Stomach (tissue), 9 donors: ENCODE data around the gene PSEN1. TPM values are rescaled to one million over a fixed set of nuclear protein-coding genes. Genes with fewer than 3 reads are reported as not detected.

ENCODE experiments used
- DNase-seq, 2 donors: peaks; one replicate each; pipeline versions ENCODE4 v3.0.0 to v3.0.0-alpha.2; 2013 to 2019
- H3K27ac ChIP-seq, 5 donors: fragments of 200-600 bp in 4 of 5; sonication (generic) in 4 of 5; one replicate each; pipeline ENCODE4 v1.5.1; 2013 to 2019; ENCODE audit warnings: mild to moderate bottlenecking in 1 of 5, moderate library complexity in 1 of 5
- H3K27me3 ChIP-seq, 3 donors: fragments of 200-600 bp; sonication (generic); one replicate each; pipeline ENCODE4 v1.5.1; 2017 to 2019; ENCODE audit warnings: mixed run types in 1 of 3
- H3K36me3 ChIP-seq, 4 donors: fragments of 200-600 bp; sonication (generic); 1 replicate in 3 of 4; 2 replicates in 1 of 4; pipeline ENCODE4 v1.5.1; 2016 to 2019
- H3K4me1 ChIP-seq, 4 donors: fragments of 200-600 bp; sonication (generic); one replicate each; pipeline ENCODE4 v1.5.1; 2016 to 2019
- H3K4me3 ChIP-seq, 4 donors: fragments of 200-600 bp; sonication (generic) in 3 of 4; one replicate each; pipeline ENCODE4 v1.5.1; 2016 to 2019; ENCODE audit warnings: mild to moderate bottlenecking in 1 of 4
- H3K9me3 ChIP-seq, 4 donors: fragments of 200-600 bp; sonication (generic); one replicate each; pipeline ENCODE4 v1.5.1; 2016 to 2019
- EP300 ChIP-seq: sonication (generic); formaldehyde crosslinking; IDR thresholded peaks from one replicate; pipeline ENCODE4 v1.6.1; 2017; ENCODE audit warnings: antibody characterized with exemption
- POLR2A ChIP-seq, 4 donors: fragments of 450-650 bp; IDR thresholded peaks; one replicate each; pipeline ENCODE4 v1.6.1; 2016; ENCODE audit warnings: antibody characterized with exemption in 4 of 4, control low read depth in 2 of 4, mild to moderate bottlenecking in 1 of 4, moderate library complexity in 1 of 4
- POLR2AphosphoS5 ChIP-seq, 3 donors: sonication (generic); formaldehyde crosslinking; IDR thresholded peaks; one replicate each; pipeline ENCODE4 v1.6.1; 2016; ENCODE audit warnings: antibody characterized with exemption in 3 of 3
- WGBS, 5 donors: extraction: QIAGEN DNeasy Blood & Tissue Kit in 3 of 5; methylation state at CpG; one replicate each; pipeline versions ENCODE4 v1.1.5 to v1.1.7; 2013 to 2018; 5-methylcytosine and 5-hydroxymethylcytosine counted together
- intact Hi-C: fragments of 100-400 bp; cut with DNase I; formaldehyde crosslinking; loops from one replicate; pipeline ENCODE4 v1.15.1; 2023; ENCODE audit warnings: low total_unique reads
- polyA plus RNA-seq, 3 donors: library from polyadenylated mRNA; stranded (reverse); fragments of 200-250 nt; gene quantifications; one replicate each; pipeline ENCODE4 v1.2.3, GENCODE V29; 2013
- total RNA-seq, 5 donors: library from RNA; depleted of rRNA; stranded (reverse); fragments of >200 nt; gene quantifications; one replicate each; pipeline versions ENCODE4 v1.1.0 to v1.2.3, GENCODE V29; 2014 to 2016
- TF ChIP-seq, protein P1 (sequence below), 7 experiments: fragments of 450-650 bp in 4 of 7; fragments of 200-600 bp in 3 of 7; sonication (generic) in 3 of 7; IDR thresholded peaks; one replicate each; pipeline ENCODE4 v1.5.1; 2016 to 2019; ENCODE audit warnings: antibody characterized with exemption in 7 of 7, control low read depth in 2 of 7, mild to moderate bottlenecking in 1 of 7
- donor health status: healthy with polysubstance abuse.
- donor health status: Bipolar disorder and iron deficiency.
- donor health status: healthy.

PSEN1 gene
- total and polyA plus RNA-seq, 8 donors, result 5.8 to 89.8 (median 18.7) TPM

GRCh38 chr14:73258845-73259611, 122.7 kb downstream of the PSEN1 start:
- TF ChIP-seq POLR2AphosphoS5 (IDR thresholded peaks at IDR 0.05) (no peak), POLR2A (IDR thresholded peaks at IDR 0.05) (no peak), EP300 (no peak)
- TF ChIP-seq, protein P1, sequence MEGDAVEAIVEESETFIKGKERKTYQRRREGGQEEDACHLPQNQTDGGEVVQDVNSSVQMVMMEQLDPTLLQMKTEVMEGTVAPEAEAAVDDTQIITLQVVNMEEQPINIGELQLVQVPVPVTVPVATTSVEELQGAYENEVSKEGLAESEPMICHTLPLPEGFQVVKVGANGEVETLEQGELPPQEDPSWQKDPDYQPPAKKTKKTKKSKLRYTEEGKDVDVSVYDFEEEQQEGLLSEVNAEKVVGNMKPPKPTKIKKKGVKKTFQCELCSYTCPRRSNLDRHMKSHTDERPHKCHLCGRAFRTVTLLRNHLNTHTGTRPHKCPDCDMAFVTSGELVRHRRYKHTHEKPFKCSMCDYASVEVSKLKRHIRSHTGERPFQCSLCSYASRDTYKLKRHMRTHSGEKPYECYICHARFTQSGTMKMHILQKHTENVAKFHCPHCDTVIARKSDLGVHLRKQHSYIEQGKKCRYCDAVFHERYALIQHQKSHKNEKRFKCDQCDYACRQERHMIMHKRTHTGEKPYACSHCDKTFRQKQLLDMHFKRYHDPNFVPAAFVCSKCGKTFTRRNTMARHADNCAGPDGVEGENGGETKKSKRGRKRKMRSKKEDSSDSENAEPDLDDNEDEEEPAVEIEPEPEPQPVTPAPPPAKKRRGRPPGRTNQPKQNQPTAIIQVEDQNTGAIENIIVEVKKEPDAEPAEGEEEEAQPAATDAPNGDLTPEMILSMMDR (IDR thresholded peaks at IDR 0.05), result no peak
- Histone ChIP-seq H3K4me1 (no peaks in the 10 kb centered on the region), H3K27ac (no peak overlapping the region), H3K27me3 (no peaks in the 10 kb centered on the region), H3K36me3 (peaks cover 0 to 76% (median 24%) of the 10 kb centered on the region in 4 donors), H3K9me3 (no peaks in the 10 kb centered on the region), H3K4me3 (no peak overlapping the region)
- intact Hi-C loops, result no loop called here
- no peak for DNase-seq
- 83 to 93% (median 89%) methylated on average over 18 to 20 of the region's 20 CpGs for WGBS, 5 donors

GRCh38 chr14:73259837-73260236, 123.5 kb downstream of the PSEN1 start:
- Histone ChIP-seq H3K27me3 (no peaks in the 10 kb centered on the region), H3K9me3 (no peaks in the 10 kb centered on the region), H3K4me1 (no peaks in the 10 kb centered on the region), H3K4me3 (no peak overlapping the region), H3K27ac (no peak overlapping the region), H3K36me3 (peaks cover 0 to 76% (median 27%) of the 10 kb centered on the region in 4 donors)
- intact Hi-C loops, result no loop called here
- 77 to 90% (median 87%) methylated on average over 8 to 9 of the region's 9 CpGs for WGBS, 5 donors
- no peak for TF ChIP-seq POLR2AphosphoS5 (IDR thresholded peaks at IDR 0.05)
- no peak for TF ChIP-seq POLR2A (IDR thresholded peaks at IDR 0.05)
- TF ChIP-seq EP300, result no peak
- TF ChIP-seq, protein P1 (IDR thresholded peaks at IDR 0.05), result no peak
- no peak for DNase-seq

GRCh38 chr14:73260574-73260973, 124.3 kb downstream of the PSEN1 start:
- TF ChIP-seq EP300 (no peak), POLR2AphosphoS5 (IDR thresholded peaks at IDR 0.05) (no peak), POLR2A (IDR thresholded peaks at IDR 0.05) (no peak)
- TF ChIP-seq, protein P1 (IDR thresholded peaks at IDR 0.05), result no peak
- intact Hi-C loops, result no loop called here
- no peak overlapping the region for H3K4me3 ChIP-seq
- H3K36me3 ChIP-seq, result peaks cover 0 to 76% (median 27%) of the 10 kb centered on the region in 4 donors
- H3K9me3 ChIP-seq, result no peaks in the 10 kb centered on the region
- no peak for DNase-seq
- H3K27ac ChIP-seq, result no peak overlapping the region
- H3K27me3 ChIP-seq, result no peaks in the 10 kb centered on the region
- no peaks in the 10 kb centered on the region for H3K4me1 ChIP-seq
- 74 to 81% (median 78%) methylated on average over 3 to 11 of the region's 11 CpGs for WGBS, 5 donors

GRCh38 chr14:73261075-73261474, 124.8 kb downstream of the PSEN1 start:
- TF ChIP-seq POLR2A (IDR thresholded peaks at IDR 0.05), result no peak
- no peak for DNase-seq
- WGBS, 5 donors, result 68 to 79% (median 76%) methylated on average over 4 to 6 of the region's 6 CpGs

More at GRCh38 chr14:73261075-73261474, 124.8 kb downstream of the PSEN1 start:
- peaks cover 0 to 76% (median 29%) of the 10 kb centered on the region in 4 donors for H3K36me3 ChIP-seq
- no peaks in the 10 kb centered on the region for H3K27me3 ChIP-seq
- intact Hi-C loops, result no loop called here
- no peak overlapping the region for H3K4me3 ChIP-seq
- no peaks in the 10 kb centered on the region for H3K9me3 ChIP-seq
- no peaks in the 10 kb centered on the region for H3K4me1 ChIP-seq
- H3K27ac ChIP-seq, result no peak overlapping the region
